Measurements from ENCODE around the gene BLID. TPM values are rescaled to one million over a fixed set of nuclear protein-coding genes. Genes with fewer than 3 reads are reported as not detected.

Gene BLID
- total RNA-seq, 1 experiment from 2014 or later: not detected

DNA sequence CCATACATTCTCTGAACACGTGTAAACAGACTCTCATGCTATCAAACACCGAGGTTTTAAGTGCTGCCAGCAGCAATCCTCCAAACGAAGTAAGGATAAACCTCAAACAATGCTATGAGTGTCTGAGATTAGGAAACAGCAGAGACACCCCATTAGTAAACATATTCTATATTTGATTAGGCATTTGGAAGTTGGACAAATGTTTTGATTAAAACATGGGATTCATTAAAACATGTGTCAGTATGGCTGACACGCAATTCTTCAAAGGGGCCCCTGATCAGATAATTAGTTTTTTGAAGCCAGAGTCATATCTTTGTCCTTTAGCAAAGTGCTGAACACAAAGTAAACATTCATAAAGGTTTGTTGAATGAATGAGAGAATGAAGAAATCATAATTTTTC lies 33.2 kb upstream of the BLID start:
- Histone ChIP-seq H4K8ac (replicated peaks; ENCODE audit: insufficient read length, low read depth, low read length) (no peak overlapping the region), H3K79me1 (ENCODE audit: insufficient read depth, low read depth, low read length, poor library complexity, severe bottlenecking) (no peaks in the 10 kb centered on the region), H3K9me3 (ENCODE audit: control insufficient read depth, low read depth, low read length) (no peaks in the 10 kb centered on the region), H3K4me1 (ENCODE audit: insufficient read depth, low read length) (no peaks in the 10 kb centered on the region), H3K56ac (ENCODE audit: insufficient read length, low read depth, low read length) (no peak overlapping the region), H4K20me1 (ENCODE audit: control insufficient read depth, insufficient read depth, insufficient read length) (no peaks in the 10 kb centered on the region), H3K23ac (ENCODE audit: insufficient read length, low read depth, low read length) (no peak overlapping the region), H3K27me3 (ENCODE audit: insufficient read depth, low read length) (no peaks in the 10 kb centered on the region), H2AK5ac (ENCODE audit: insufficient read length, low read length) (no peak overlapping the region), H3K4ac (ENCODE audit: low read depth, low read length) (no peak overlapping the region), H4K91ac (ENCODE audit: insufficient read length, low read depth, low read length) (no peak overlapping the region), H2BK5ac (ENCODE audit: insufficient read length, low read length) (no peak overlapping the region), H3K23me2 (ENCODE audit: insufficient read length, low read depth, low read length, poor library complexity, severe bottlenecking) (no peaks in the 10 kb centered on the region), H2BK120ac (ENCODE audit: low read depth, low read length, poor library complexity, severe bottlenecking) (no peak overlapping the region), H3K27ac (ENCODE audit: insufficient read length, low read depth, low read length) (no peak overlapping the region), H4K5ac (ENCODE audit: insufficient read length, low read depth, low read length) (no peak overlapping the region), H3K9ac (ENCODE audit: extremely low read depth, insufficient read length, low read length) (no peak overlapping the region), H3K18ac (ENCODE audit: insufficient read length, low read depth, low read length) (no peak overlapping the region), H3K14ac (ENCODE audit: insufficient read depth, low read length) (no peak overlapping the region), H2BK15ac (ENCODE audit: low read depth, low read length) (no peak overlapping the region), H2AFZ (ENCODE audit: low read length) (no peak overlapping the region), H3T11ph (ENCODE audit: low read length) (no peak overlapping the region), H3K4me2 (ENCODE audit: insufficient read depth, insufficient read length, low read length) (no peak overlapping the region), H3K79me2 (ENCODE audit: insufficient read depth, low read length) (no peaks in the 10 kb centered on the region), H2BK20ac (ENCODE audit: low read depth, low read length, poor library complexity, severe bottlenecking) (no peak overlapping the region), H2BK12ac (ENCODE audit: insufficient read length, low read depth, low read length) (no peak overlapping the region)
- no peak overlapping the region for H3K4me3 Mint-ChIP-seq
- H3K27ac Mint-ChIP-seq: no peak overlapping the region
- no peaks in the 10 kb centered on the region for H3K9me3 Mint-ChIP-seq
- WGBS (ENCODE audit: extremely low coverage, insufficient read length, low lambda C conversion rate): no CpG with 5 or more reads among the region's 4 CpGs
- DNase-seq: no peak
- no peaks in the 10 kb centered on the region for H3K36me3 Mint-ChIP-seq (ENCODE audit: insufficient read depth in 1 of 3, low read depth in 3 of 3)
- H3K27me3 Mint-ChIP-seq (ENCODE audit: low read depth): peaks cover 23% of the 10 kb centered on the region
- TF ChIP-seq, protein P1, sequence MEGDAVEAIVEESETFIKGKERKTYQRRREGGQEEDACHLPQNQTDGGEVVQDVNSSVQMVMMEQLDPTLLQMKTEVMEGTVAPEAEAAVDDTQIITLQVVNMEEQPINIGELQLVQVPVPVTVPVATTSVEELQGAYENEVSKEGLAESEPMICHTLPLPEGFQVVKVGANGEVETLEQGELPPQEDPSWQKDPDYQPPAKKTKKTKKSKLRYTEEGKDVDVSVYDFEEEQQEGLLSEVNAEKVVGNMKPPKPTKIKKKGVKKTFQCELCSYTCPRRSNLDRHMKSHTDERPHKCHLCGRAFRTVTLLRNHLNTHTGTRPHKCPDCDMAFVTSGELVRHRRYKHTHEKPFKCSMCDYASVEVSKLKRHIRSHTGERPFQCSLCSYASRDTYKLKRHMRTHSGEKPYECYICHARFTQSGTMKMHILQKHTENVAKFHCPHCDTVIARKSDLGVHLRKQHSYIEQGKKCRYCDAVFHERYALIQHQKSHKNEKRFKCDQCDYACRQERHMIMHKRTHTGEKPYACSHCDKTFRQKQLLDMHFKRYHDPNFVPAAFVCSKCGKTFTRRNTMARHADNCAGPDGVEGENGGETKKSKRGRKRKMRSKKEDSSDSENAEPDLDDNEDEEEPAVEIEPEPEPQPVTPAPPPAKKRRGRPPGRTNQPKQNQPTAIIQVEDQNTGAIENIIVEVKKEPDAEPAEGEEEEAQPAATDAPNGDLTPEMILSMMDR (conservative IDR thresholded peaks at IDR 0.05): no peak
- peaks cover 7 to 8% of the 10 kb centered on the region in 2 experiments for H3K4me1 Mint-ChIP-seq
